Sciatic nerve (tissue), 2 donors: ENCODE data around the gene MTSS2. TPM values are rescaled to one million over a fixed set of nuclear protein-coding genes. Genes with fewer than 3 reads are reported as not detected.

Experiments
- ATAC-seq: fragments of 200-7000 bp; cut with Tn5 transposase; one replicate; pipeline ENCODE4 v1.9.1; 2020; ENCODE audit warnings: mild to moderate bottlenecking, moderate library complexity
- DNase-seq: peaks from one replicate; pipeline ENCODE4 v3.0.0-alpha.2; 2020; ENCODE audit warnings: low spot score
- intact Hi-C: fragments of 100-400 bp; cut with DNase I; formaldehyde crosslinking; loops from one replicate; pipeline ENCODE4 v1.14.2; 2022
- total RNA-seq: library from RNA; stranded (reverse); fragmentation: NEBNext Ultra II Directional; extraction: Animal tissue kit (Norgen Biotek cat#: 25700); gene quantifications from one replicate; pipeline ENCODE4 v1.2.1, GENCODE V29; 2021
- donor health status: DM: no; HTN: no; CAD: no.
- donor health status: DM: no; HTN: no; CAD: no.

MTSS2 gene
- total RNA-seq, 1 donor from 2014 or later: 75.9 TPM

DNA sequence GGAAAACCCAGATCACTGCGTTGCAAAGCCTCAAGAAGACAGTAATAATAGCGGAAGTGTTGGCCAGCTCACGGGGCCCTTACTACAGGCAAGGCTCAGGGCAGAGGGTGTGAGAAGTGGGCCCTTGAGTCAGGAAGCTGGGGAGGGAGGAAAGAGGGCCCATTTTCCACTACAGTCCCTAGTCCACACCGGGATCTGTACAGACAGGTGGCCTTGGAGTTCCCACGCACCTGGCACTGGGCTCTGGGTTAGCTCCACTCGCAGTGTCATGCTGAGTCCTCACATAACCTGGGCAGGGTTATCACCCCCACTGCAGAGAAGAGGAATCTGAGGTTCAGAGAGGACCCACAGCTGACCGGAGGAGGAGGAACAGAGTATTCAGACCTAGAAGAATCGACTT lies 16.8 kb upstream of the MTSS2 start:
- intact Hi-C loops: no loop called here
- DNase-seq (no peak), ATAC-seq (no peak)

DNA sequence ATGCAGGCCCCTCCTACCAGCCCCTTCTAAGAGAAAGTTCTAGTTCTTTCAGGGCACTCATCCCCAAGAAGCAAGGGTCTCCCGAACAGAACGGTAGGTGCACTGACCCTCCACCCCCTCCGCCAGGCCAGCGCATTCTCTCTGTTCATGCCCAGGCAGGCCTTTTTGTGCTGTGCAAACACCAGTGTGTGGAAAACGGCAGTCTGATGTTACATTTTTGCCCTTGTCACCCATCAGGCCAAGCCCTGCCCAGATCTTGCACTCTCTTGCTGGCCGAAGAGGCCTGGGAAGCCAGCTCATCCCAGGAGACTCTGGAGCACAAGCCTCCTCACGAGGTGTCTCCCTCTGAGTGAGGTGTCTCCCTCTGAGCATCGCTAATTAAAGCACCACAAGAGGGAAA lies 16.1 kb upstream of the MTSS2 start:
- no peak for DNase-seq
- intact Hi-C loops: no loop called here
- no peak for ATAC-seq

DNA sequence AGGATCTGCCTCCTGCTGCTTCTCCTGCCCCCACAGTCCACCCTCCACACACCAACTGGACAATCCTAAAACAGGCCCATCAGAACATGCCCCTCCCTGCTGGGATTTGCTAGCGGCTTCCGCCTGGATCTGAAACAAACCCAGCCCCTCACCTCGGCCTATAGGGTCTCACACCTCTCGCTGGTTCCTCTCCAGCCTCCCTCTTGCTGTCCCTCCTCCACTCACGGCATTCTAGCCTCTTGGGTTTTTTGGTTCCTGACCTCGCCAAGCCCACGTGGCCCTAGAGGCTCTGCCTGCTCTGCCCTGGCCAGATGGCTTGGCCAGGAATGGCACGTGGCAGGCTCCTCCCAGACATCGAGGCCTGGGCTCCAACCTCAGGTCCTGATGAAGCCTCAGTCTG lies 15.7 kb upstream of the MTSS2 start:
- DNase-seq (no peak), ATAC-seq (no peak)
- intact Hi-C loops: no loop called here

DNA sequence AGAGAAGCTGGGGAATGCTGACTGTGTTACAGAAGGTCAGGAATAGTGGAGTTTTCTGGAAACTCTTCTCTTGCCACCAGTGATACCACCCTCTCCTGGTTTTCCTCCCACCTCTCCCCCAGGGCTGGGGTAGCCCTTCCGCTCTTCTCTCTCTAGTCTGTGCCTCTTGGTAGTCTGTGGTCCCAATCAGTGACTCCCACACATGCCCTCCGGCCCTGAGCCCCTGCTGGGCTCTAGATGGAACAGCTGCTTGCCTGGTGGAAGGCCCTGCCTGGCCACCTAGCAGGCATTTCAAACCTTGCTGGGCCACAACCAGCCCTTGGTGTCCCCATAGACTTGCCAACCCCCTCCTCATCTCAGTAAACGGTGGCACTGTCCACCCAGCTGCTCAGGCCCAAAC lies 15.2 kb upstream of the MTSS2 start:
- intact Hi-C loops: no loop called here
- no peak for DNase-seq
- no peak for ATAC-seq

DNA sequence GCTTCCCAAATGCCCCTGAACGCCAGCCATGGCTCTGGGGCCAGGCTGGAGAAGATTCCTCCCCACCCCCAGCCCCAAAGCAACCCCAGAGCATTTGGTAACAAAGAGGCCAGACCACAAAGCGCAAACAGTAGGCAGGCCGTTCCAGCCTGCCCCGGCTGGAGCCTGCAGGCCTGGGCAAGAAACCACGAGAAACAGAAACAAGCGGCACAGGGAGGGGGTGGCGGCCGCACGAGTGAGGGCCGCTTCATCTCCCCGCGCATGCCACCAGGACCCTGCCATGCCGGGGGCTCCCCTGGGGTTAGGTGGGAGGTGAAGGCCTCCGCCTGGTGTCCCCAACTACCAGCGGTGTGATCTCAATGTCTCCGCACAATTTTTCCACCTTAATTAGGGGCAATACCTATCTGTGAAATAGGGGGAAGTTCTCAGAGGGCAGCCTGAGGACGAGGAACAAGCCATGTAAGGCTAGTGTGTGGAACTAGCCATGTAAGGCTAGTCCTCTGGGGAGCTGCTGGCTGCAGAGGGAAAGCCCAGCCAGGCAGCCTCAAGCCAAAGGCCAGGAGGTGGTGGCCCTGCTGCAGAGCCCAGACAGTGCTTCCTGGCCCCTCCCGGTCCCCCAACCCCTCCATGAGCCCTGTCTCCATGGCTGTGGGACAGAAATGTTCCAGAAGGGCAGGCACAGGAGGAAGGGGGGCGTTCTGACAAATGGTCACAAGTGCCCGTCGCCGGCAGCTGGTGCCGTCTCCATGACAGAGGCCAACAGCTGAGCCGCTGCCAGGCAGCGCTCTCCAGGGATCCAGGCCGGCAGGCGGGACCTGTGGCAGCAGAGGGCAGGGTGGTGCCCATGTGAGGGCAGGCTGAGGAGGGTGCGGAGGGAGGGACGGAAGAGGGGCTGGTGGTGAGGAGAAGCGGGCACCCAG lies 14.5 kb upstream of the MTSS2 start:
- intact Hi-C loops: no loop called here
- DNase-seq (no peak), ATAC-seq (peak; percentile 20)

DNA sequence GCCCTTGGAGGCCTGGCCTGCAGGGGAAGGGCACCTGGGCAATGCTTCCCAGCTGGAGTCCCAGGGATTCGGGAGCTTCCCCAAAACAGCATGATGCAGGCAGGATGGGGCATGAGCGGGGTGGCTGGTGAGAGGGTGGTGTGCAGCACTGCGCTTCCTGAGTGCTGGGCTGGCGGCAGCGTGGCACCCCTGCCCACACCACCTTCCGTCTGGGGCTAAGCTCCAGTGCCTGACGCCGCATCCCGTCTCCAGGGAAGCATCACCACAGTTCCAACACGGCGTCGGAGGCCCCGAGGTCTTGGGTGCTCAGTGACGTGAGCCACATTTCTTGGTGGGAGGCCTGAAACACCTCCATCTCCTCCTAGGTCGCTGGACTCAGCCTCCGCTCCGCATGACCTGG lies 13.8 kb upstream of the MTSS2 start:
- DNase-seq: no peak
- no peak for ATAC-seq
- intact Hi-C loops: no loop called here

DNA sequence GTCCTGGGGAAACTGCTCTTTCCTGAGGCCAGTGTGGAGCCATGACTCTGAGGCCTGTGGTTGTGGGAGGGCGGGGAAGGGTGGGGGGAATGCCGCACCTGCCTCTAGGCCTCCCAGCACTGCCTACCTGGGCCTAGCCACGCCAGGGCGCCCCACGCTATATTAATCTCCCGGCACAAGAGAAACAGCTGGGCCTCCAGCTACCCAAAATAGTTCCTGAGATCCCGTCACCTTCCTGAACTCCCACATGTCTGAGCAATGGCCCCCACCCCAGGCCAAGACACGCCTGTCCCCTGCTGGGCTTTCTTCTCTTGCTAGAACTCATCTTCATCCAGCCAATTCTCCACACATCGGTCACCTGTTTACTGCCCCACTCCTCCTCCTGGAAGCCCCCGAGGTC lies 13.0 kb upstream of the MTSS2 start:
- ATAC-seq (no peak), DNase-seq (no peak)
- intact Hi-C loops: no loop called here

DNA sequence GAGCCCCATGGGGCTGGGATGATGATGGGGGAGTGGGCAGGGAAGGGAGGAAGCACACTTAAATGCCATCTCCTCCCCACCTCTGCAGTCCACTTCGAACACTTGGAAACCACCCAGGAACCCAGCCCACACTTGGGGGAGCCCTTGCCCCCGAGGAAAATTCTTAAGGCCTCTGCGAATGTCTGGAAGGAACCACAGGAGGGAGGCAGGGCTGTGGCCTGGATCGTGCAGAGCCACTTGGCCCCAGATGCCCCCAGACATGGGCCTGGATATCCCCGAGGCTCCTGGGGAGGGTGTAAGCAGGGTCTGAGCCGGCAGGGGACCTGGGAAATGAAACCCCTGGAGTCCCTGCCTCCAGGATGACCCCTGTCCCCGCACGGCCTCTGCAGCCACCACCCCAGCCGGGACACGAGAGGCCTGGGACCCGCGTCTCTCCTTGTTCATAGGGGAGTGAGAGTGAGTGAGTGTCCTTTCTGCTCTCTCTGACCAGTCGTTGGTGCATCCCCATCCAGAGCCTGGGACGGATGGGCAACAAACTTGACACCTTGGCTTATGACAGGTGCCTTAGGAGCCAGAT lies 11.8 kb upstream of the MTSS2 start:
- intact Hi-C loops: no loop called here
- ATAC-seq: no peak
- DNase-seq: no peak

DNA sequence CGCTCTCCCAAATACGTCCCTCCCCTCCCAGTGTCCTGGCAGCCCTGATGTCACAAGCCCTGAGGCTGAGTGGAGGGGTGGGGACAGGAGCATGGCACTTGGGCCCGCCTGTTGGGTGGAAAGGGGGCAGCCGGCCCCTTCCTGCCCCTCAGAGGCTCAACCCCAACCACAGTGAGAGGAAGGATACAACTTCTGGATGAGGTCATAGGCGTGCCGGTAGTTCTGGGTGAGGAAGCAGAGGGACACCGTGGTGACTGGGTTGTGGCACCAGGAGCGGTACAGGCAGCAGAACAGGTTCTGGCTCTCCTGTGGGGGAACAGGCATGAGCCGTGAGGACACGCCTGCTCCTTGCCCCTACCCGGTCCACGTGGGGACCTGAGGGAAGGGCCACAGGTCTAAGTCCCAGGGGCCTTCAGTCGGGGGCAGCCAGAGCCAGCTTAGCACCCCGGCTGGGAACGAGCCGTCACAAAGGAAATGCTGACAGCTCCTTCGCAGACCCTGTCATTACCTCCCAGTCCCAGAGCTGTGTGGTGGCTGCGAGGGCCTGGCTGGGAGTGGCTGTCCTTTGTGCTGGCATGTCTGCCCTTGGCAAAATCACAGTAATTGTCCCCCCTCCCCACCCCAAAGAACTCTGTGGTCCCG lies 11.2 kb upstream of the MTSS2 start:
- DNase-seq (no peak), ATAC-seq (no peak)
- intact Hi-C loops: no loop called here

DNA sequence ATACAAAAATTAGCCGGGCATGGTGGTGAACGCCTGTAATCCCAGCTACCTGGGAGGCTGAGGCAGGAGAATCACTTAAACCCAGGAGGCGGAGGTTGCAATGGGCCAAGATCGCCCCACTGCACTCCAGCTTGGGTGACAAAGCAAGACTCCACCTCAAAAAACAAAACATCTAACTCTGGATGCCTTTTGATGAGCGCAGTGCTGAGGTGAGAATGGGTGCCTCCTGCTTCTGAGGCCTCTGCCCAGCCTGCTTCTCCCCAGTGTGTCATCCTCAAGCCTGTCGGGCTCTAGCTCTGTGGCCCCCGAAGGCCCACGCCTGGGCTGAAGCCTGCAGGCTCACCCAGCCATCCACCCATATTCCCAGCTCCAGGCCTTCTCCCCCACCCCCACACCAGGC lies 10.5 kb upstream of the MTSS2 start:
- no peak for ATAC-seq
- no peak for DNase-seq
- intact Hi-C loops: no loop called here

DNA sequence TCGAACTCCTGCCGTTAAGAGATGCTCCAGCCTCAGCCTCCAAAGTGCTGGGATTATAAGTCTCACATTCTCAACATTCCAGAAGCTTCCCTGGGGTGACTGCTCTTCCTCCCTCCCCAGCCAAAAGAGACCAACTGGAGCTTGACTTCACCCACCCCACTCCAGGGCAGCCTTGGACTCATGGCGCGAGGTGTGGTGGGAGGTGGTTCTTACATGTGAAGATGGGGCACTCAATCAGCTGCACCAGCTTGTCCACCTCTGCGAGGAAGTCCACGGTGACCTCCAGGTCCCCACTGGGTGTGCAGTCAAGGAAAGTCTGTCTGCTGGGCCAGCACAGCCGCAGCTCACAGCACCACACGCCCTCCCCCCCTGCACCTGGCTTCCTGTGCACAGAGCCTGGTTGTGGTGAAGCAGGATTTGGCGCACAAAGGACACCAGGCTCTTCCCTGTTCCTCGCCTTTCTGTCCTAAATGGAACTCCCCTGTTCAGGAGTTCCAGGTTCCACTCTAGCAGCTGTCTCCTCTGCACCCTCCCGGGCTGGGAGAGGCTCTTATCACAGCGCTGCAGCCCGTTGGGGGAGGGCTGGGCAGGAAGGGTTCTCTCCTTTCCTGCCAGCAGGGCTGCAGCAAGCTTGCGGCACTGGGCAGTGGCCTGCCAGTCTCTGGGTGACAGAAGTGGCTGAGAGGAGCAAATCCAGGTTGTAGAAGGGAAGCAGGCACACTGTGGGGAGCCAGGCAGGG lies 9.6 kb upstream of the MTSS2 start:
- no peak for ATAC-seq
- intact Hi-C loops: no loop called here
- no peak for DNase-seq

DNA sequence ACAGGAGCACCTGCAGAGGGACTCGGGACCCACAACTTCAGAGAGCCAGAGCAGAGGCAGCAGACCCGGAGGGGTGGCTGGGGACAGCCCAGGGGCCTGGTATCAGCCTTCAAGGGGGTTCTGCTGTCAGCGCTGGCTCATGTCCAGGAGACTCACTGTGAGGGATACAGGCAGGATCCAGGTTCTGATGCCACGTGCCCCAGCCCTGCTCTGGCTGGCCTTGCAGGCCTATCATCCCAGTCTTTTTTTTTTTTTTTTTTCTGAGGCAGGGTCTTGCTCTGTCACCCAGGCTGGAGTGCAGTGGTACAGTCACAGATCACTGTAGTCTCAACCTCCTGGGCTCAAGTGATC lies 9.0 kb upstream of the MTSS2 start:
- DNase-seq (no peak), ATAC-seq (no peak)
- intact Hi-C loops: no loop called here

DNA sequence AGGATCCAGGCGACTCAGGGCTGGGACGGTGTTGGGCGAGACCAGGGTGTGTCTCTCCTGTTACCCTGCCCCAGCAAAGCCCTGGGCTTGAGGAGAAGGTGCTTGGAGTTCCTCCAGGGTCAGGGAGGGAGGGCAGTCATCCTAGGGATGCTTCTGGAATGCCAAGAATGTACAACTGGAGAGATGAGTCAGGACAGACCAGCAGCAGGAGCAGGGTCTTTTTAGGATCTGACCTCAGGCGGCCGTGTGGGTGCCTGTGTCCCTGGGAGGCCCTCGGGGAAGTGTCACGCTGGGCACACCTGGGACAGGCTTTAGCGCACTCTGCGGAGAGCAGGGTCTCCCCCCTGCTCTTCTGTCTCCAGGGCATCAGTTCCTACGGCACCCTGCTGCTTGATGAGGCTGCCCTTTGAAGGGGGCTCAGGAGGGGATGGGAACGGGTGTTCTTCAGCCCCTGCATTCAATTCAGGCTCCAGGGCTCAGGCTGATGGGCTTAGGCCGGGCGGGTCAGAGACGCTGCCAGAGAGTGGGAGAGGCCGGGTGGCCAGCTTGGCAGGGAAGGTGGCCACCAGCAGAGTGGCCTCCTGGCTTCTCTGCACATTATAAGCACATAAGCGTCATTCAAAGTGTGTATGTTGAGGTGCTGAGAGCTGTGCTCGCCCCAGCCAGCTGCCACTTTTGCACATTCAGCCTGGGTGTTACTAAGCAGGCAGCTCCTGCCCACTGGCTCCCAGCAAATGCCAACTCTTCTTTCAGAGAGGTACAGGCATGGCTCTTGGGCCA lies 8.4 kb upstream of the MTSS2 start:
- DNase-seq (no peak), ATAC-seq (no peak)
- intact Hi-C loops: no loop called here

DNA sequence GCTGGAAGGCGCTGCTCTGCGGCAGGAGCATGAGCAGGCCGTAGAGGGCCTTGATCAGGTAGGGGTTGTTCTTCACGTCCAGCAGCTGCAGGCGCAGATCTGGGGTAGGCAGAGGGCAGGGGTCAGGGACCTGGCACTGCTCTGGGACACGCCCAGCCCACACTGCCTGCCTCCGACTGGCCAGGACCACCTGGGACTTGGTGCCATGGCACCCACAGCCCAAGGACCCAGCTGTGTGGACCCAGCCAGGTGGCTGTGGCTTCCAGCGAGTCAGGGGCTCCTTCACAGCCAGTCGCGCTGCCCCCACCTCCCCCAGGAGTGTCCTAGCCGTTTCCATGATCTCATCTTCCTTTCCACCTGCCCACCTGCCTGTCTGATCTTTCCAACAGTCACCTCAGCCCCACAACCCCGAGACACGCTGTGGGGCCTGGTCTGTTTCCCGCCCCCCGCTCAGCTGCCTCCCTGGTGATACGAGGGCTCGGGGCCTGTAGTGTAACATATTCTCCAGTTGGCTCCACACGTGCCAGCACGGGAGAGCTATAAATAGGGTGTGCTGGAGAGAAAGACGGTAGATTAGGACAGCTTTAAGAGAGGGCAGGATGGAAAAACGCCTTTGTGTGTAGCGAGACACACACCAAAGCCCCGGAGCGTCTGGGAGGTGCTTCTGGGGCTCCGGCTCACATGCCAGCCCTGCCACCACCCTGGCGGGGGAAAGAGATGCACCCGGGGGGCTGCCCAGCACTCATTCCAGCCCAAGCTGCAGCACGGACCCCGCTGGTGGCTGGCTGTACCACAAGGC lies 7.2 kb upstream of the MTSS2 start:
- no peak for DNase-seq
- ATAC-seq: no peak
- intact Hi-C loops: no loop called here

DNA sequence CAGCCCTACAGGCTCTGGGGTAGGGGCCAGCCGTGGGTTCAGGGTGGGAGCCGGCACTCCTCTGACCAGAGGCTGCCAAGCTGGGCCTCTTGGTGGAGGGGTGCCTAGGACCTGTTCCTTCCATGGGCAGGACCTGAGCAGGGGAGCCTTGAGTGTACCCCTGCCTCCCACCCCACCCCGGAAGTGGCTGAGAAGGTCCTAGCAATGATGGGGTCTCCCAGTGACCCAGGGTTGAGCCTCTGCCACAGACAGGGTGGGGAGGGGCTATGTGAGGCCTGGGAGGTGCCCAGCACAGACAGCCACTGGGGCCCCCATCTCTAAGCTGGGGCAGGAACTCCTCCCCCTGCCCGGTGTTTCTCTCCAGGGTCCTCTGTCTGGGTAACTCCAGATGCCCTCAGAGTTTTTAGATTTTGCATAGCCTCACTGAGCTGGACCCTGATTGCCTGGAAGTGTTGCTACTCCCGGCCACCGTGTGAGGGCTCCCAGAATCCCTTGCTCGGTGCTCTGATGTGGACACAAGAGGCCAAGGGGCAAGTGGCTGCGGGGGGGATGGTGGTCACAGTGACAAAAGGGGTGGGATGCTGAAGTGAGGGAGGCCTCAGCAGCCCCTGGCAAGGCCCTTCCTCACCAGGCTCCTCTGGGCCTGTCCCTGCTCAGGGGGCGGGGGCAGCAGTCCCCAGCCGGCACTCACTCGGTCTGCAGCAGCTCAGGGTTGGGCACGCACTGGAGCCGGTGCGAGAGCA lies 6.4 kb upstream of the MTSS2 start:
- DNase-seq (no peak), ATAC-seq (peak; percentile 0)
- intact Hi-C loops: no loop called here

DNA sequence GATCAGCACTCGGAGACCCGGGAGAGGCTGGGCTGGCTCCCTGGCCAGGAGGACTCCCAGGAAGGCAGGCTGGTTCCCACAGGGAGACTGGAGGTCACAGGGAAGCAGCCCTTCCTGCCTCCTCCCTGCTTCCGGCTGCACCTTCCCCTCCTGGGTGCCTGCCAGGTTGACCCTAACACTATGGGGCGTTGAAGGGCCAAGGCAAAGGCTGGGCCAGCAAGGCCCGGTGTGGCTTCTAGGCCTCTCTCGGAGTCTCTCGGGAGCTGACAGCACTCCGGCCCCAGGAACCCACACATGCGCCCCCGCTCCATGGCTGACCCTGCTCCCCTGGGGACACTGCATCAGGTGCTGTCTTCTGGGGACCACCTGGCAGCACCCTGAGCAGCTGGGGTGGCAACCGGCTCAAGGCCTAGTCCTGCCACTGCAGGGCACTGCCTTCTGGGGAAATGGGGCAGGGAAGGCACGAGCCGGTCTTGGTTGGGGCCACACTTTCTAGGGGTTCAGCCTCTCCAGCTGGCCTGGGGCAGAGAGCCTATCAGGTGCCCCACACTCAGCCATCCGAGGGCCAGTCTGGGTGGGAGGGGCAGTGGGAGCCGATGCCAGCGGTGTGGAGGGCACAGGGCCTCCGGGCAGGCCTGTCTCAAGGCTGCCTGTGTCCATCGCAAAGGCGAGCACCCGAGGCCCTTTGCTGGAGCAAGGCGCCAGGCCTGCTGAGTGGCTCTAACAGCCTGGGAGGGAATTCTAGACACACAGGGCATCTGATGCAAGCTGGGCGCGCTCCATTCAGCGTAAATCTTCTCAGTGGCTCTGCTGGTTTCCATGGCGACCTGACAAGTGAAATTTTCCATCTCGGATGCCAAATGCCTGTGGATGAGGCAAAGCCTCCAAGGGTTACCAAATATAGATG lies 5.6 kb upstream of the MTSS2 start:
- intact Hi-C loops: no loop called here
- ATAC-seq (peak; percentile 76), DNase-seq (peak; percentile 88)
